DOHH2 (cell line): Measurements from ENCODE around the gene CREB3L2.

ENCODE experiments used
- H3F3A ChIP-seq: fragments of 200-600 bp; sonication (generic), shearing (Covaris generic); 2 replicates; pipeline ENCODE4 v1.6.0; 2016; ENCODE audit warnings: antibody characterized with exemption, mild to moderate bottlenecking; ENCODE audit not compliant: control insufficient read depth, insufficient read depth
- H3K27ac ChIP-seq: fragments of 200-600 bp; sonication (generic); 2 replicates; pipeline ENCODE4 v1.5.1; 2014; ENCODE audit warnings: low read depth, mild to moderate bottlenecking, low read length, moderate library complexity
- H3K27me3 ChIP-seq: fragments of 200-600 bp; sonication (generic); 2 replicates; pipeline ENCODE4 v1.6.1; 2014; ENCODE audit warnings: mild to moderate bottlenecking, low read length, mixed read lengths; ENCODE audit not compliant: control insufficient read depth
- H3K36me3 ChIP-seq: fragments of 200-600 bp; sonication (generic); 2 replicates; pipeline ENCODE4 v1.6.1; 2014; ENCODE audit warnings: mild to moderate bottlenecking, low read length, moderate library complexity, mixed read lengths; ENCODE audit not compliant: control insufficient read depth
- H3K4me1 ChIP-seq: fragments of 200-600 bp; sonication (generic); 2 replicates; pipeline ENCODE4 v1.6.1; 2014; ENCODE audit warnings: mild to moderate bottlenecking, low read length, mixed read lengths; ENCODE audit not compliant: control insufficient read depth
- H3K4me2 ChIP-seq: fragments of 200-600 bp; sonication (generic); 2 replicates; pipeline ENCODE4 v1.6.0; 2014; ENCODE audit warnings: mild to moderate bottlenecking, low read length, moderate library complexity
- H3K4me3 ChIP-seq: fragments of 200-600 bp; sonication (generic); 2 replicates; pipeline ENCODE4 v1.5.1; 2014; ENCODE audit warnings: mild to moderate bottlenecking, low read length, mixed read lengths
- H3K79me2 ChIP-seq: fragments of 200-600 bp; sonication (generic); 2 replicates; pipeline ENCODE4 v1.6.1; 2014; ENCODE audit warnings: mild to moderate bottlenecking, low read length, mixed read lengths; ENCODE audit not compliant: control insufficient read depth
- H3K9me2 ChIP-seq: fragments of 200-600 bp; sonication (generic); replicated peaks from 2 replicates; pipeline ENCODE4 v1.6.1; 2014; ENCODE audit warnings: mild to moderate bottlenecking, low read length, mixed read lengths; ENCODE audit not compliant: control insufficient read depth
- H3K9me3 ChIP-seq: fragments of 200-600 bp; sonication (generic); 2 replicates; pipeline ENCODE4 v1.6.1; 2014; ENCODE audit warnings: antibody characterized with exemption, low read length, mixed read lengths; ENCODE audit not compliant: control insufficient read depth, insufficient read depth
- H4K20me1 ChIP-seq: fragments of 200-600 bp; sonication (generic); 2 replicates; pipeline ENCODE4 v1.6.0; 2014; ENCODE audit warnings: low read depth, mild to moderate bottlenecking, antibody characterized with exemption, low read length, moderate library complexity; ENCODE audit not compliant: control insufficient read depth, insufficient read depth
- EZH2phosphoT487 ChIP-seq: fragments of 200-600 bp; sonication (generic); IDR thresholded peaks from 2 replicates; pipeline ENCODE4 v1.6.1; 2017; ENCODE audit warnings: borderline replicate concordance, mild to moderate bottlenecking, antibody characterized with exemption, low read length, moderate library complexity, mixed read lengths
- TF ChIP-seq, protein P1 (sequence below): fragments of 200-600 bp; sonication (generic); IDR thresholded peaks from one replicate; pipeline ENCODE4 v1.5.1; 2014; ENCODE audit warnings: antibody characterized with exemption, mild to moderate bottlenecking, low read depth, low read length; ENCODE audit not compliant: poor library complexity, severe bottlenecking

Gene CREB3L2

DNA sequence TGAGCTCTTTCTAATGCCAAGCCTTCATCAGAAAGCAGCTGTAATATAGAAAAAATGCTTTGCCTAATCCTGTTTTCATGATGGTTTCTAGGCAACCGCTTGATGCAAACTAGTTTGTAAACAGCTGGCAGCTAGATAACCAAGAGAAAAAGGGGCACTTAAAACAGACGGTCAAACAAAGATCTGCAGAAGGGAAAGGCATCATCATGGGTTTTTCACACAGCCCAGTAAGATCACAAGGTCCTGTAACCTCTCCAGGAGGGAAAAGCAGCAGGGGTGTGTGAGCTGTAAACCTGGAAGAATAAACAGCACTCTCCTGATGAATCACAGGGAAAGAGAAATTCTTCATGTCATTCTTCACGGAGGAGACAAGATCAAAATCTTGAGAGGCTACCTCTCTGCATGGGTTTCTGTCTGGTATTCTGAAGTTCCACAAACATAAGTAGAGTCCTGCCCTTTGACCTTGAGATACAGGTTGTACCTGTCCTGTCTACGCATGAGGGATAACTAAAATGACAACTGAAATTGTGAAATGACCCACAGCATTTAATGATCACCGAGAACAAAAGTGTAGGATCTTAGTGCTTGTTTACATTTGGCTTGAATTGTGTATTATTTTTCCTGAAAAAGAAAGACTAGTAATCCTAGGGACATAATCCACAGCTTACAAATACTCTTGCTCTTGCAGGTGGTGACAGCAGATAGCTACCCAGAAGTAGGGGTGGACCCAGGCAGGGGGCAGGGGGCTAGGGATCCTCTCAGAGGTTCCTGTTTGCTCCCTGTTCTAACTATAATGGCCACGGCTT, 48.0 kb downstream of the CREB3L2 start:
- no peak overlapping the region for H3K4me3 ChIP-seq
- H3K4me2 ChIP-seq, result no peak overlapping the region
- TF ChIP-seq, protein P1, sequence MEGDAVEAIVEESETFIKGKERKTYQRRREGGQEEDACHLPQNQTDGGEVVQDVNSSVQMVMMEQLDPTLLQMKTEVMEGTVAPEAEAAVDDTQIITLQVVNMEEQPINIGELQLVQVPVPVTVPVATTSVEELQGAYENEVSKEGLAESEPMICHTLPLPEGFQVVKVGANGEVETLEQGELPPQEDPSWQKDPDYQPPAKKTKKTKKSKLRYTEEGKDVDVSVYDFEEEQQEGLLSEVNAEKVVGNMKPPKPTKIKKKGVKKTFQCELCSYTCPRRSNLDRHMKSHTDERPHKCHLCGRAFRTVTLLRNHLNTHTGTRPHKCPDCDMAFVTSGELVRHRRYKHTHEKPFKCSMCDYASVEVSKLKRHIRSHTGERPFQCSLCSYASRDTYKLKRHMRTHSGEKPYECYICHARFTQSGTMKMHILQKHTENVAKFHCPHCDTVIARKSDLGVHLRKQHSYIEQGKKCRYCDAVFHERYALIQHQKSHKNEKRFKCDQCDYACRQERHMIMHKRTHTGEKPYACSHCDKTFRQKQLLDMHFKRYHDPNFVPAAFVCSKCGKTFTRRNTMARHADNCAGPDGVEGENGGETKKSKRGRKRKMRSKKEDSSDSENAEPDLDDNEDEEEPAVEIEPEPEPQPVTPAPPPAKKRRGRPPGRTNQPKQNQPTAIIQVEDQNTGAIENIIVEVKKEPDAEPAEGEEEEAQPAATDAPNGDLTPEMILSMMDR, result no peak
- no peak for TF ChIP-seq EZH2phosphoT487
- no peaks in the 10 kb centered on the region for H3K36me3 ChIP-seq
- no peaks in the 10 kb centered on the region for H3K79me2 ChIP-seq
- H3K9me2 ChIP-seq, result no peaks in the 10 kb centered on the region; the same call in 1 of the 2 replicates
- no peaks in the 10 kb centered on the region for H3K27me3 ChIP-seq
- peaks cover 3% of the 10 kb centered on the region; the same call in 1 of the 2 replicates for H3K9me3 ChIP-seq
- no peaks in the 10 kb centered on the region for H4K20me1 ChIP-seq
- no peak overlapping the region for H3K27ac ChIP-seq
- no peaks in the 10 kb centered on the region for H3F3A ChIP-seq
- H3K4me1 ChIP-seq, result no peaks in the 10 kb centered on the region

DNA sequence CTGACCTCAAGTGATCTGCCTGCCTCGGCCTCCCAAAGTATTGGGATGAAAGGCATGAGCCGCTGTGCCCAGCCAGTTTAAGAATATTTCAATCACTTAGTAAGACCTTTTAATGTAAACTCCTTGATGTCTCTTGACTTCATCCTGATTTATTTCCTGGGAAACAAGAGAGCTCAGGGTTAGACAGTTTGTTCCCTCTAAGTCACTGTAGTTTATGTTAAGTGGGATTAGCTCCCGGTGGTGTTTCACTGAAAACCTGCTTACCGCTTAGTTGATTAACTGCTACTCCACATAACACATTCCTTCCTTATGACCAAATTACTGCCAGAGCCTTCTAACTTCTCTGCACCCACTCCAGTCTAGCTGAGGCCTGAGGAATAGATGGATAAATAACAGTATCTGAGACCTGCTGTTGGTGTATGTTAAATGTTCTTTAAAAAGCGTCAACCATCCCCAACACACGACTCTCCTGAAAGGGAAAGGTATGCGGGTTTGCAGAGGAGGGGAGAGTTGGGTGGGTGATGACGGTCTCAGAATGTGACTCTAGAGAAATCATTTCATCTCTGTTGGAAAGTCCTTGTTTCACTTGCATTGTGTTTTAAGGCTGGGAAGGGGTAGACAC, 48.7 kb downstream of the CREB3L2 start:
- TF ChIP-seq EZH2phosphoT487, result no peak
- TF ChIP-seq, protein P1, result no peak
- Histone ChIP-seq H3K27me3 (no peaks in the 10 kb centered on the region), H3K9me2 (no peaks in the 10 kb centered on the region; the same call in 1 of the 2 replicates), H3K4me1 (no peaks in the 10 kb centered on the region), H3K27ac (no peak overlapping the region), H4K20me1 (no peaks in the 10 kb centered on the region), H3K4me2 (no peak overlapping the region), H3F3A (no peaks in the 10 kb centered on the region), H3K36me3 (no peaks in the 10 kb centered on the region), H3K79me2 (no peaks in the 10 kb centered on the region), H3K9me3 (peaks cover 3% of the 10 kb centered on the region; the same call in 1 of the 2 replicates), H3K4me3 (no peak overlapping the region)

DNA sequence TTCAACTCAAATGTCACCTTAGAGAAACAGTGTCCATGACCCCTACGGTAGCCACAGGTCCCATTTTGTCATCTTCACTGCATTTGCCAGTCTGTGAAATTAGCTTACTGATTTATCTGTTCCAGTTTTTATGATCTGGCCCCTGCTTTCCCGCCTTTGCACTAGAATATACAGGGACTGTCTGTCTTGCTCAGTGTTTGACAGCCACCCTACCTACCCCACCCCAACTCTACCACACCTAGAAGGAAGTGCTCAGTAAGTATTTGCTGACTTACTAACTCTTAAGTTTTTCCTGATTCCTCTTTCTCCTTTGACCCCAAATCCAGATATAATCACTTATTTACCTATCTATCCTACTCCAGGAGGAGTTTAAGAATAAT, 49.5 kb downstream of the CREB3L2 start:
- no peaks in the 10 kb centered on the region for H3K36me3 ChIP-seq
- H3K9me3 ChIP-seq, result peaks cover 3% of the 10 kb centered on the region; the same call in 1 of the 2 replicates
- no peaks in the 10 kb centered on the region for H3K9me2 ChIP-seq
- TF ChIP-seq, protein P1, result no peak
- TF ChIP-seq EZH2phosphoT487, result no peak
- H3K27ac ChIP-seq, result no peak overlapping the region
- no peak overlapping the region for H3K4me2 ChIP-seq
- no peaks in the 10 kb centered on the region for H4K20me1 ChIP-seq
- no peaks in the 10 kb centered on the region for H3K79me2 ChIP-seq
- no peak overlapping the region for H3K4me3 ChIP-seq
- no peaks in the 10 kb centered on the region for H3F3A ChIP-seq
- H3K27me3 ChIP-seq, result no peaks in the 10 kb centered on the region
- no peaks in the 10 kb centered on the region for H3K4me1 ChIP-seq
